ENCODE measurements around the gene DCP1A.
"Not testable (repeated sequence)": the region's sequence is repeated elsewhere in the genome, so short reads cannot be mapped to it uniquely, and the experiment has no call there.

Gene DCP1A

DNA sequence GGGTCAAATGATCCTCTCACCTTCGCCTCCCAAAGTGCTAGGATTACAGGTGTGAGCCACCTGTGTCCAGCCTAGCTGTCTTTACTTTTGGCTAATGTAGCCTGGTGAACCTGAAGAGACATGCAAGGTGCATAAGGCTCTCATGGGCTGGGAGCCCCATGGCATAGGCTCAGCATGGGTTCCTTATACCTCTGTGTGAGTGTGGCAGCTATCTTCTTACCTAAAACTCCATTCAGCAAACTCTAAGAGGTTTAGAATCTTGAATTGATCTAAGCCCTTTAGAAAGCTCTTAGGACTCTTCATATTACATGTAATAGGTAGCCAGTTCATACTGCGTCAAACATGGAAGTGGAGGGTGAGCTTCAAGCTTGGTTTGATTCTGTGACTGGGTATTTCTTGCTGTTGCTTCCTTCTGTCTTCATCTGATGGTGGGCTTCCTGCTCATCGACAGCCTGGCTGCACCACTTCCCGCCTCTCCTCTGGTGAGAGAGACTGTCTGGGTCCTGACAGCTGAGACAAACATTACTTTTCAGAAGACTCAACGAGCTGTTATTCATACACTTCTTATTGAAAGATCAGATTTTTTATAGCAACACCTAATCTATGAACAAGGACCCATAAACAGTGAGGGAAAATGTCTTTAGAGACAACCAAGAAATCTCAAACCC, 72.3 kb downstream of the DCP1A start:
- H3K4me3 ChIP-seq (ENCODE audit: low read depth, low read length): no peak overlapping the region
- TF ChIP-seq, protein P1, sequence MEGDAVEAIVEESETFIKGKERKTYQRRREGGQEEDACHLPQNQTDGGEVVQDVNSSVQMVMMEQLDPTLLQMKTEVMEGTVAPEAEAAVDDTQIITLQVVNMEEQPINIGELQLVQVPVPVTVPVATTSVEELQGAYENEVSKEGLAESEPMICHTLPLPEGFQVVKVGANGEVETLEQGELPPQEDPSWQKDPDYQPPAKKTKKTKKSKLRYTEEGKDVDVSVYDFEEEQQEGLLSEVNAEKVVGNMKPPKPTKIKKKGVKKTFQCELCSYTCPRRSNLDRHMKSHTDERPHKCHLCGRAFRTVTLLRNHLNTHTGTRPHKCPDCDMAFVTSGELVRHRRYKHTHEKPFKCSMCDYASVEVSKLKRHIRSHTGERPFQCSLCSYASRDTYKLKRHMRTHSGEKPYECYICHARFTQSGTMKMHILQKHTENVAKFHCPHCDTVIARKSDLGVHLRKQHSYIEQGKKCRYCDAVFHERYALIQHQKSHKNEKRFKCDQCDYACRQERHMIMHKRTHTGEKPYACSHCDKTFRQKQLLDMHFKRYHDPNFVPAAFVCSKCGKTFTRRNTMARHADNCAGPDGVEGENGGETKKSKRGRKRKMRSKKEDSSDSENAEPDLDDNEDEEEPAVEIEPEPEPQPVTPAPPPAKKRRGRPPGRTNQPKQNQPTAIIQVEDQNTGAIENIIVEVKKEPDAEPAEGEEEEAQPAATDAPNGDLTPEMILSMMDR (IDR thresholded peaks at IDR 0.05; ENCODE audit: low read depth, low read length): no peak
- no peak for DNase-seq (ENCODE audit: low read depth, low spot score)
- in situ Hi-C loops (cut with HindIII; ENCODE audit: low sequenced_read_pairs): no loop called here

DNA sequence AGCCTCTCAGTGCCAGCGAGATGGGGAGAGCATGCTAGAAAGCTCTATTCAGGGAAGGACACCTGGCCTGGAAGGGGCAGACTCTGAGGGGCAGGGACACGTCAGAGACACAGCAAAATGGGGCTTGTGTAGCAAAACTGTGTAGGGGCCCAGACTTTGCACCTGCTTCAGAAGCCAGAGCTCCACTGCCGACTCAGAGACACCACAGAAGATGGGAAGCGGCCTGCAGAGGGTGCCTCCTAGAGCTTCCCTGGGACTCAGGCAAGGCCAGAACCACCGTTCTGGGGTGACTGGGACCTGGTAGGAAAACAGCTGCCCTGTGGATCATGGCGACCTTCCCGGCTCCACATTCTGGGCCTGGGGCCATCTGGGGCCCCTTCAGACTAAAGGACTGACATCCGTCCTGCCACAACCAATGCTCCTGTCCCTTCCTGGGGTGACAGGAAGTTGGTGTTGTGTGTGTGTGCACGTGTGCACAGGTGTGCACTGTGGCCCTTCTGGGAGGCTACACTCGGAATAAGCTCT, 74.1 kb downstream of the DCP1A start:
- in situ Hi-C loops (cut with HindIII; ENCODE audit: low sequenced_read_pairs): no loop called here
- no peak for DNase-seq (ENCODE audit: low read depth, low spot score)
- no peak overlapping the region for H3K4me3 ChIP-seq (ENCODE audit: low read depth, low read length)
- TF ChIP-seq, protein P1 (IDR thresholded peaks at IDR 0.05; ENCODE audit: low read depth, low read length): no peak

DNA sequence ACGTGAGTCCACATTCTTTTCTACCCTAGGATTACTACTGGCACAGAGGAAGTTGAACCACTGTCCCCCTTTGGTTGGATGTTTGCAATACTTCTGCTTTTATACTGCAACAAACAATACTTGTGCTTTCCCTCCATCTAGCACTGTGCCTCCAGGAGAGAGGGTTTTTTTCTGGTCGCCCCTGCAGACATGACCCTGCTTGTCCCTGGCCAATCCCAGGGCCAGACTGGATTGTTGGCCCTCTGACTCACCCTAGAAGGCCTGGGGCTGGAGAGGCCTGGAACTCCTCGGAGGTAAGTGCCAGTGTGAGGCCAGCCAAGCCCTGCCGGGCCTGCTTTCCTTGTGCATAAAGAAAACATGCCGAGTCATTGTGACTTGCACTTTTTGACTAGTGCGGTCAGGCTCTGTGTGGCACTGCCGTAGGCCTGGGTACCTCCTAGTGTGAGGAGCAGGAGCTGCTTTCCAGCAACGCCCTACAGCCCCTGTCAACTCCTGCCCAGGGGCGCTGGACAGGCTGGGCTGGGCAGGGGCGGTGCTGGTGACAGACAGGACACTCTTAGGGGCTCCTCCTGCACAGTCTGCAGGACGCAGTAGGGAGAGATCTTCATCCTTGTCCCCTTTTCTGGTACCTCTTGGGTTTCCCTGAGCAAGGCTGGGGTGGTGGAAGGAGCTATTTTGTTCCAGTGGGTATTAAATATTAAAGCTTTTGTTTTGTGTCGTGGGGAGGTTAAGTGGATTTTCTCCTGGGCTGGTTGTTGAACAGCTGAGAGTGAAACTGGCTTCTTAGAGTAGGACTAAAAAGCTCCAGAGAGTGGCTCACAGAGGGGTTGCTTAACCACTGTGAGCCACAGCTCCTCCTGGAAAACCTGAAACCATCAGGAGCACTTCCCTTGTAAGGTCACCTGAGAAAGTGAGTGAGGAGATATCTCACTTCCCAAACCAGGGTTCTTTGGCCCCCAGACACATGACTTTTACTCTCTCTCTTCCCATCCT, 77.2 kb downstream of the DCP1A start:
- H3K4me3 ChIP-seq (ENCODE audit: low read depth, low read length): no peak overlapping the region
- in situ Hi-C loops (cut with HindIII; ENCODE audit: low sequenced_read_pairs): no loop called here
- peak; percentile 97 for DNase-seq (ENCODE audit: low read depth, low spot score)
- TF ChIP-seq, protein P1 (IDR thresholded peaks at IDR 0.05; ENCODE audit: low read depth, low read length): no peak

DNA sequence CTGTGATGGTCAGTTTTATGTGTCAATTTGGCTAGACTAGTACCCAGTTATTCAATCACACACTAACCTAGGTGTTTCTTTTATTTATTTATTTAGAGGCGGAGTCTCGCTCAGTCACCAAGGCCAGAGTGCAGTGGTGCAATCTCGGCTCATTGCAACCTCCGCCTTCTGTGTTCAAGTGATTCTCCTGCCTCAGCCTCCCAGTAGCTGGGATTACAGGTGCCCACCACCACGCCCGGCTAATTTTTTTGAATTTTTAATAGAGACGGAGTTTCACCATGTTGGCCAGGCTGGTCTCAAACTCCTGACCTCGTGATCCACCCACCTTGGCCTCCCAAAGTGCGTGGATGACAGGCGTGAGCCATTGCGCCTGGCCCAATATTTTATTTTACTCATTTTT, 78.2 kb downstream of the DCP1A start:
- H3K4me3 ChIP-seq (ENCODE audit: low read depth, low read length); DNase-seq (ENCODE audit: low read depth, low spot score); in situ Hi-C loops (cut with HindIII; ENCODE audit: low sequenced_read_pairs): not testable (repeated sequence)

DNA sequence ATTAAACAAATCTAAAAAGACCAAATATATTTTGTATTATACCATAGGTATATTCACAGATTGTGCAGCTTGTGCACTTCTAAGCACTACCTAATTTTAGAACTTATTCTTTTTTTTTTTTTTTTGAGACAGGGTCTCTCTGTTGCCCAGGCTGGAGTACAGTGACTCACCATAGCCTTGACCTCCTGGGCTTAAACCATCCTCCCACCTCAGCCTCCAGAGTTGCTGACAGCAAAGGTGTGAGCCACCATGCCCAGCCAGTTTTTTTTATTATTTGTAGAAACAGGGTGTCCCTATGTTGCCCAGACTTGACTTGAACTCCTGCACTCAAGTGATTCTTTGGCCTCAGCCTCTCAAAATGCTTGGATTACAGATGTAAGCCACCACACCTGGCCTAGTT, 79.6 kb downstream of the DCP1A start:
- H3K4me3 ChIP-seq (ENCODE audit: low read depth, low read length): no peak overlapping the region
- in situ Hi-C loops (cut with HindIII; ENCODE audit: low sequenced_read_pairs): no loop called here
- no peak for DNase-seq (ENCODE audit: low read depth, low spot score)
- TF ChIP-seq, protein P1 (IDR thresholded peaks at IDR 0.05; ENCODE audit: low read depth, low read length): no peak

DNA sequence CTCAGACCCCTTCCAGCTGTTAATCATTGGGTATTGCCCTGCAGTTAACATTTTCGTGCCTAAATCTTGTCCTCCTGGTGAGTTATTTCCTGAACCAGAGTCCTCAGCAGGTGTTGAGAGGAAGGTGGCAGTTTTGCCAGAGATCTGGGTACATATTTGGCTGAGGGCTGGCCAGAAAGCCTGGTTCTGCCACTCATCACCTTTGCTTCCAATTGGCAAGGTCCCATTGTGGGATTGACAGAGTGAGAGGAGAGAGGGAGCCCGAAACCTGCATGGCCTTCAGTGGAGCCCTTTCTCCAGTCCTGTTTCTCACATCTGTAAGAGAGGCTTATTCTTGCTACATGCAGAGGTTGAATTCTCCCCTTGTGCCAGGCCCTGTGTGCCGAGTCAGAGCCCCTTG, 82.6 kb downstream of the DCP1A start:
- TF ChIP-seq, protein P1 (IDR thresholded peaks at IDR 0.05; ENCODE audit: low read depth, low read length): no peak
- no peak for DNase-seq (ENCODE audit: low read depth, low spot score)
- no peak overlapping the region for H3K4me3 ChIP-seq (ENCODE audit: low read depth, low read length)
- in situ Hi-C loops (cut with HindIII; ENCODE audit: low sequenced_read_pairs): no loop called here

DNA sequence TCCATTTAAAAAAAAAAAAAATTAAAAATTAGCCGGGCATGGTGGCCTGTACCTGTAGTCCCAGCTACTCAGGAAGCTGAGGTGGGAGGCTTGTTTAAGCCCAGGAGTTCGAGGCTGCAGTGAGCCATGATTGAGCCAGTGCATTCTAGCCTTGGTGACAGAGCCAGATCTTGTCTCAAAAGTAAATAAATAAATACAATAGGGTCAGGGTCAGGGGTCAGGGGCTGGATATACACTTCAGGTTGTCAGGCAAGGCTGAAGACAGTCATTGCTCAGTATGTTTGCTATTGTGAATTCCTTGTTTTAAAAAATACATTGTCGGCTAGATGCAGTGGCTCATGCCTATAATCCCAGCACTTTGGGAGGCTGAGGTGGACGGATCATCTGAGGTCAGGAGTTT, 83.4 kb downstream of the DCP1A start:
- TF ChIP-seq, protein P1 (IDR thresholded peaks at IDR 0.05; ENCODE audit: low read depth, low read length): no peak
- no peak for DNase-seq (ENCODE audit: low read depth, low spot score)
- in situ Hi-C loops (cut with HindIII; ENCODE audit: low sequenced_read_pairs): no loop called here
- no peak overlapping the region for H3K4me3 ChIP-seq (ENCODE audit: low read depth, low read length)

Measured in astrocyte of the spinal cord (primary cell).